Right lobe of liver (tissue), 6 donors: ENCODE measurements around the gene TRRAP. TPM values are rescaled to one million over a fixed set of nuclear protein-coding genes. Genes with fewer than 3 reads are reported as not detected.

ENCODE experiments used
- ATAC-seq, 4 donors: fragments of 200-7000 bp; cut with Tn5 transposase; one replicate each; pipeline ENCODE4 v1.9.1; 2020; ENCODE audit warnings: mild to moderate bottlenecking in 4 of 4, moderate library complexity in 4 of 4
- DNase-seq, 3 donors: peaks; one replicate each; pipeline ENCODE4 v3.0.0-alpha.2; 2020
- H3K27ac ChIP-seq, 3 donors: fragments of 200-600 bp; one replicate each; pipeline ENCODE4 v1.8.0; 2022
- H3K27me3 ChIP-seq, 2 donors: fragments of 200-600 bp; one replicate each; pipeline ENCODE4 v1.8.0; 2022
- H3K36me3 ChIP-seq, 4 donors: fragments of 200-600 bp; sonication (generic) in 1 of 4; one replicate each; pipeline versions ENCODE4 v1.5.1 to v1.8.0; 2017 to 2022; ENCODE audit warnings: control low read depth in 1 of 4
- H3K4me1 ChIP-seq, 4 donors: fragments of 200-600 bp; sonication (generic) in 1 of 4; one replicate each; pipeline versions ENCODE4 v1.5.1 to v1.8.0; 2017 to 2022; ENCODE audit warnings: control low read depth in 1 of 4
- H3K4me3 ChIP-seq, 3 donors: fragments of 200-600 bp; one replicate each; pipeline ENCODE4 v1.8.0; 2022
- H3K9me3 ChIP-seq, 4 donors: fragments of 200-600 bp; sonication (generic) in 1 of 4; one replicate each; pipeline versions ENCODE4 v1.5.1 to v1.8.0; 2017 to 2022; ENCODE audit warnings: control low read depth in 1 of 4
- POLR2A ChIP-seq: fragments of 450-650 bp; IDR thresholded peaks from one replicate; pipeline ENCODE4 v1.6.1; 2017; ENCODE audit warnings: antibody characterized with exemption, mild to moderate bottlenecking
- WGBS: methylation state at CpG from one replicate; pipeline ENCODE4 v1.1.6; 2018; ENCODE audit warnings: low coverage, low lambda C conversion rate; ENCODE audit not compliant: insufficient coverage; ENCODE audit errors: missing lambda C conversion rate; 5-methylcytosine and 5-hydroxymethylcytosine counted together
- intact Hi-C, 2 donors: fragments of 100-400 bp; cut with DNase I; formaldehyde crosslinking; loops; one replicate each; pipeline versions ENCODE4 v1.11.2 to v1.14.1; 2022
- total RNA-seq, 6 experiments: library from RNA; depleted of rRNA in 2 of 6; stranded (reverse); fragments of >200 nt in 2 of 6; fragmentation: NEBNext Ultra II Directional in 3 of 6; extraction: Animal tissue kit (Norgen Biotek cat#: 25700) in 3 of 6; gene quantifications; one replicate each; pipeline versions ENCODE4 v1.1.0 to v1.2.4, GENCODE V29; 2016 to 2023
- TF ChIP-seq, protein P1 (sequence below), 4 donors: fragments of 200-600 bp in 3 of 4; fragments of 450-650 bp in 1 of 4; IDR thresholded peaks; one replicate each; pipeline versions ENCODE4 v1.5.1 to v1.8.0; 2016 to 2022; ENCODE audit warnings: antibody characterized with exemption in 4 of 4, mild to moderate bottlenecking in 2 of 4
- donor health status: DM: no; HTN: yes; CAD: no.
- donor health status: DM: no; HTN: no; CAD: no.
- donor health status: DM: no; HTN: no; CAD: no.
- donor health status: DM: no; HTN: yes; CAD: no.
- donor health status: DM: no; HTN: yes; CAD: no.

TRRAP gene
- total RNA-seq, 6 experiments from 2014 or later: 16.1 to 20.5 (median 18.6) TPM

GRCh38 chr7:98970016-98970615 is 91.8 kb downstream of the TRRAP start:
- Histone ChIP-seq H3K4me3 (no peak overlapping the region), H3K9me3 (no peaks in the 10 kb centered on the region), H3K27ac (no peak overlapping the region), H3K36me3 (peaks cover 0 to 88% (median 33%) of the 10 kb centered on the region in 4 donors), H3K4me1 (no peaks in the 10 kb centered on the region), H3K27me3 (no peaks in the 10 kb centered on the region)
- TF ChIP-seq, protein P1, sequence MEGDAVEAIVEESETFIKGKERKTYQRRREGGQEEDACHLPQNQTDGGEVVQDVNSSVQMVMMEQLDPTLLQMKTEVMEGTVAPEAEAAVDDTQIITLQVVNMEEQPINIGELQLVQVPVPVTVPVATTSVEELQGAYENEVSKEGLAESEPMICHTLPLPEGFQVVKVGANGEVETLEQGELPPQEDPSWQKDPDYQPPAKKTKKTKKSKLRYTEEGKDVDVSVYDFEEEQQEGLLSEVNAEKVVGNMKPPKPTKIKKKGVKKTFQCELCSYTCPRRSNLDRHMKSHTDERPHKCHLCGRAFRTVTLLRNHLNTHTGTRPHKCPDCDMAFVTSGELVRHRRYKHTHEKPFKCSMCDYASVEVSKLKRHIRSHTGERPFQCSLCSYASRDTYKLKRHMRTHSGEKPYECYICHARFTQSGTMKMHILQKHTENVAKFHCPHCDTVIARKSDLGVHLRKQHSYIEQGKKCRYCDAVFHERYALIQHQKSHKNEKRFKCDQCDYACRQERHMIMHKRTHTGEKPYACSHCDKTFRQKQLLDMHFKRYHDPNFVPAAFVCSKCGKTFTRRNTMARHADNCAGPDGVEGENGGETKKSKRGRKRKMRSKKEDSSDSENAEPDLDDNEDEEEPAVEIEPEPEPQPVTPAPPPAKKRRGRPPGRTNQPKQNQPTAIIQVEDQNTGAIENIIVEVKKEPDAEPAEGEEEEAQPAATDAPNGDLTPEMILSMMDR (IDR thresholded peaks at IDR 0.05): no peak
- TF ChIP-seq POLR2A: no peak
- DNase-seq (no peak), ATAC-seq (no peak)
- WGBS: 91% methylated on average over 4 of the region's 24 CpGs
- intact Hi-C loops: no loop called here

- H3K9me3 ChIP-seq: no peaks in the 10 kb centered on the region
- intact Hi-C loops: no loop called here
- no peak for DNase-seq
Measured at GRCh38 chr7:98970805-98971204, 92.5 kb downstream of the TRRAP start.

GRCh38 chr7:98974205-98974604 is 95.9 kb downstream of the TRRAP start:
- DNase-seq: no peak
- no peak for TF ChIP-seq POLR2A
- intact Hi-C loops: no loop called here

More at GRCh38 chr7:98970805-98971204, 92.5 kb downstream of the TRRAP start:
- no peaks in the 10 kb centered on the region for H3K4me1 ChIP-seq
- TF ChIP-seq, protein P1 (IDR thresholded peaks at IDR 0.05): no peak
- no peak for TF ChIP-seq POLR2A
- H3K27me3 ChIP-seq: no peaks in the 10 kb centered on the region
- no peak overlapping the region for H3K4me3 ChIP-seq
- no peak overlapping the region for H3K27ac ChIP-seq
- H3K36me3 ChIP-seq: peaks cover 0 to 84% (median 31%) of the 10 kb centered on the region in 4 donors
- ATAC-seq: no peak
- WGBS: 94% methylated on average over 11 of the region's 12 CpGs

DNA sequence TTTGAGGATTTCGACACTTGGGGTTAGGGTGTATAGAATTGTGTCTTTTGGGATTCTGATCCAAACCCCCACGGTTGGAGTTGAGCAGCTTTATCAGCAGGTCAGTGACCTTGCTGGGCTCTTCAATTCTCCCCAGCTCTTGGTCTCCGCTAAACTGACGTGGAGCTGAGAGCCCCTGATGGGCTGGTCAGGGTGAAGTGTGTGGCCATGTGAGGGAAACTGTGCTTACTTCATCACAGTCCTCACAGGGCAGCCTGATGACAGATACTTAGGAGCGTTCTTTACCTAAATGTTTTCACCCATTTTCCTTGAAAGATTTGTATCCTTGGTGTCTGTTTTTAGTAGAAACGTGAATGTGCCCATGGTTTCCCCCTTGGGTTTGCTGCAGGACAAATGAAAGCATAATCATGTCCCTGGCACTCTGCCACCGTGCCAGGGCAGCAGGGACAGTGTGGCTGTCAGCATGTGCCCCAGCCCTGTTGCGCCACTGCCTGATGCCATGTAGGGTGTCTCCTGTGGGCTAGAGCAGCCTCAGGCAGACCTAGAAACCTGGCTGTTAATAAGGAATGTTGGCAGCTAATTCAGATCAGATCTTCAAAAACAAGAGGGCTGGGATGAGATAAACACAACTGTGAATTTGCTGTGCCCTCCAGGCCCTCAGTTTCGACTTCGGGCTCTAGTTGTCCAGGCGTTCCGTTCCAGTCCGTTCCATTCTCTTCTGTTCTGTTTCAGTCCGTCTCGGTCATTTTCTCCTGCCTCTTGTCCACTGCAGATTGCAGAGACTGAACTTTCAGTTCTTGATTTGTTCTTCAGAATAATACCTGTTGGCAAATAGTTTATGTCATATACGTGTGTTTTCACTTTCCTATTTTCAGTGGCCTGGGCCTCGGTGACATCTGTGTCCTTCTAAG is 96.8 kb downstream of the TRRAP start:
- Histone ChIP-seq H3K36me3 (peaks cover 0 to 93% (median 40%) of the 10 kb centered on the region in 4 donors), H3K9me3 (no peaks in the 10 kb centered on the region), H3K4me3 (no peak overlapping the region), H3K27ac (no peak overlapping the region), H3K27me3 (no peaks in the 10 kb centered on the region), H3K4me1 (no peaks in the 10 kb centered on the region)
- intact Hi-C loops: no loop called here
- WGBS: 83% methylated on average over 14 of the region's 17 CpGs
- peak in 2 of 3 donors; percentile 38 to 71 for DNase-seq
- TF ChIP-seq, protein P1 (IDR thresholded peaks at IDR 0.05): no peak
- ATAC-seq: peak; percentile 45 to 62 (median 55)

More at GRCh38 chr7:98974205-98974604, 95.9 kb downstream of the TRRAP start:
- Histone ChIP-seq H3K27me3 (no peaks in the 10 kb centered on the region), H3K36me3 (peaks cover 0 to 86% (median 41%) of the 10 kb centered on the region in 4 donors), H3K4me1 (no peaks in the 10 kb centered on the region), H3K9me3 (no peaks in the 10 kb centered on the region), H3K4me3 (no peak overlapping the region), H3K27ac (no peak overlapping the region)
- no peak for ATAC-seq
- 100% methylated on average over 4 of the region's 4 CpGs for WGBS
